CD4-positive, CD25-positive, alpha-beta regulatory T cell (primary cell): ENCODE measurements around the gene IGFL4. TPM values are rescaled to one million over a fixed set of nuclear protein-coding genes. Genes with fewer than 3 reads are reported as not detected.

Source experiments
- ATAC-seq, 2 donors: fragments of 150-1000 bp; cut with Tn5 transposase; one replicate each; pipeline ENCODE4 v1.10.0; 2021; ENCODE audit warnings: low read depth in 2 of 2, moderate number of reproducible peaks in 2 of 2, moderate library complexity in 1 of 2
- DNase-seq, 3 donors: peaks; one replicate each; pipeline versions ENCODE4 v3.0.0 to v3.0.0-alpha.2; 2012 to 2022; ENCODE audit warnings: mixed read lengths in 1 of 3
- H3K27ac ChIP-seq: one replicate; pipeline ENCODE4 v1.7.0; 2013; ENCODE audit warnings: mild to moderate bottlenecking, low read length; ENCODE audit not compliant: insufficient read depth, poor library complexity, severe bottlenecking
- H3K27me3 ChIP-seq: one replicate; pipeline ENCODE4 v1.7.0; 2013; ENCODE audit warnings: low read length; ENCODE audit not compliant: control insufficient read depth, insufficient read depth
- H3K36me3 ChIP-seq: one replicate; pipeline ENCODE4 v1.7.0; 2013; ENCODE audit warnings: mild to moderate bottlenecking, low read length, moderate library complexity; ENCODE audit not compliant: control insufficient read depth, insufficient read depth
- H3K4me1 ChIP-seq: 2 replicates; pipeline ENCODE4 v1.7.0; 2013; ENCODE audit warnings: mild to moderate bottlenecking, low read length; ENCODE audit not compliant: insufficient read depth, control insufficient read depth, poor library complexity, severe bottlenecking
- H3K4me3 ChIP-seq: one replicate; pipeline ENCODE4 v1.7.0; 2013; ENCODE audit warnings: low read depth, mild to moderate bottlenecking, low read length, moderate library complexity
- H3K9me3 ChIP-seq, 2 experiments: 1 replicate in 1 of 2; 2 replicates in 1 of 2; pipeline ENCODE4 v1.7.0; 2013; ENCODE audit warnings: low read length in 2 of 2, mild to moderate bottlenecking in 1 of 2, moderate library complexity in 1 of 2; ENCODE audit not compliant: control insufficient read depth in 2 of 2
- H3K27ac Mint-ChIP-seq, 3 donors: one replicate each; pipeline ENCODE4 v1.8.0; 2020 to 2022; ENCODE audit warnings: mild to moderate bottlenecking in 3 of 3, mixed read lengths in 3 of 3, moderate library complexity in 2 of 3
- H3K27me3 Mint-ChIP-seq: one replicate; pipeline ENCODE4 v1.8.0; 2022; ENCODE audit warnings: mild to moderate bottlenecking, mixed read lengths
- H3K36me3 Mint-ChIP-seq: one replicate; pipeline ENCODE4 v1.8.0; 2020; ENCODE audit warnings: mixed read lengths
- H3K4me1 Mint-ChIP-seq, 4 donors: one replicate each; pipeline ENCODE4 v1.8.0; 2020 to 2022; ENCODE audit warnings: mixed read lengths in 4 of 4, mild to moderate bottlenecking in 1 of 4
- H3K4me3 Mint-ChIP-seq, 4 donors: one replicate each; pipeline ENCODE4 v1.8.0; 2020 to 2022; ENCODE audit warnings: mild to moderate bottlenecking in 4 of 4, mixed read lengths in 4 of 4, moderate library complexity in 3 of 4
- H3K9me3 Mint-ChIP-seq, 7 donors: one replicate each; pipeline ENCODE4 v1.8.0; 2020 to 2022; ENCODE audit warnings: mixed read lengths in 7 of 7, mild to moderate bottlenecking in 3 of 7, moderate library complexity in 2 of 7
- polyA plus RNA-seq, 4 donors: library from polyadenylated mRNA; unstranded; fragments of 300-500 nt; fragmentation: Illumina TruSeq; gene quantifications; one replicate each; pipeline ENCODE4 v1.2.3, GENCODE V29; 2021
- total RNA-seq: library from RNA; stranded (reverse); gene quantifications from one replicate; pipeline ENCODE4 v1.2.3, GENCODE V29; 2022

The IGFL4 gene
- total and polyA plus RNA-seq, 5 donors from 2014 or later: not detected

GRCh38 chr19:46009530-46010510 lies 31.0 kb downstream of the IGFL4 start:
- Histone ChIP-seq H3K9me3 (no peaks in the 10 kb centered on the region), H3K4me3 (no peak overlapping the region), H3K27me3 (peaks cover 5% of the 10 kb centered on the region), H3K4me1 (peaks cover 2% of the 10 kb centered on the region), H3K27ac (no peak overlapping the region), H3K36me3 (peaks cover 5% of the 10 kb centered on the region)
- peaks cover 4% of the 10 kb centered on the region for H3K27me3 Mint-ChIP-seq
- H3K4me1 Mint-ChIP-seq: peaks cover 0 to 10% (median 7%) of the 10 kb centered on the region in 4 donors
- peaks cover 0 to 2% (median 0%) of the 10 kb centered on the region in 7 donors for H3K9me3 Mint-ChIP-seq
- peak overlapping the region in 1 of 4 donors; percentile 39 for H3K4me3 Mint-ChIP-seq
- H3K36me3 Mint-ChIP-seq: peaks cover 12% of the 10 kb centered on the region
- ATAC-seq (peak; percentile 60 to 70), DNase-seq (peak; percentile 49 to 76 (median 59))
- no peak overlapping the region for H3K27ac Mint-ChIP-seq

GRCh38 chr19:46006411-46006810 lies 34.4 kb downstream of the IGFL4 start:
- H3K36me3 Mint-ChIP-seq: peaks cover 12% of the 10 kb centered on the region
- Histone ChIP-seq H3K4me3 (no peak overlapping the region), H3K27me3 (no peaks in the 10 kb centered on the region), H3K9me3 (no peaks in the 10 kb centered on the region), H3K36me3 (peaks cover 8% of the 10 kb centered on the region), H3K4me1 (peaks cover under 1% of the 10 kb centered on the region), H3K27ac (no peak overlapping the region)
- no peaks in the 10 kb centered on the region for H3K27me3 Mint-ChIP-seq
- DNase-seq (no peak), ATAC-seq (no peak)
- peaks cover 0 to 8% (median 5%) of the 10 kb centered on the region in 4 donors for H3K4me1 Mint-ChIP-seq
- H3K9me3 Mint-ChIP-seq: peaks cover 0 to 2% (median 0%) of the 10 kb centered on the region in 7 donors
- no peak overlapping the region for H3K27ac Mint-ChIP-seq
- no peak overlapping the region for H3K4me3 Mint-ChIP-seq

GRCh38 chr19:46002678-46003275 lies 38.0 kb downstream of the IGFL4 start:
- Mint-ChIP-seq H3K9me3 (peaks cover 0 to 1% (median 0%) of the 10 kb centered on the region in 7 donors), H3K4me1 (peaks cover 0 to 34% (median 23%) of the 10 kb centered on the region in 4 donors), H3K36me3 (peaks cover 4% of the 10 kb centered on the region), H3K4me3 (no peak overlapping the region), H3K27me3 (no peaks in the 10 kb centered on the region), H3K27ac (no peak overlapping the region)
- peaks cover 18% of the 10 kb centered on the region for H3K4me1 ChIP-seq
- peaks cover 8% of the 10 kb centered on the region for H3K36me3 ChIP-seq
- ATAC-seq: no peak
- no peak overlapping the region for H3K4me3 ChIP-seq
- no peak overlapping the region for H3K27ac ChIP-seq
- no peaks in the 10 kb centered on the region for H3K9me3 ChIP-seq
- no peak for DNase-seq
- no peaks in the 10 kb centered on the region for H3K27me3 ChIP-seq

- H3K36me3 ChIP-seq: peaks cover 3% of the 10 kb centered on the region
- no peak overlapping the region for H3K4me3 ChIP-seq
- H3K4me1 ChIP-seq: peaks cover 24% of the 10 kb centered on the region
- Mint-ChIP-seq H3K27ac (peak overlapping the region in 2 of 3 donors; percentile 51 to 68), H3K9me3 (no peaks in the 10 kb centered on the region), H3K27me3 (no peaks in the 10 kb centered on the region), H3K4me3 (peak overlapping the region; percentile 80 to 91 (median 86)), H3K36me3 (peaks cover 11% of the 10 kb centered on the region), H3K4me1 (peaks cover 0 to 37% (median 26%) of the 10 kb centered on the region in 4 donors)
- H3K9me3 ChIP-seq: no peaks in the 10 kb centered on the region
- no peaks in the 10 kb centered on the region for H3K27me3 ChIP-seq
- ATAC-seq (peak; percentile 92 to 97), DNase-seq (peak; percentile 68 to 88 (median 71))
- H3K27ac ChIP-seq: no peak overlapping the region
Measured at GRCh38 chr19:46000491-46001246, 40.1 kb downstream of the IGFL4 start.

GRCh38 chr19:45999653-46000121 lies 41.1 kb downstream of the IGFL4 start:
- Histone ChIP-seq H3K4me3 (no peak overlapping the region), H3K27me3 (no peaks in the 10 kb centered on the region), H3K27ac (no peak overlapping the region), H3K4me1 (peaks cover 31% of the 10 kb centered on the region), H3K9me3 (no peaks in the 10 kb centered on the region), H3K36me3 (peaks cover 3% of the 10 kb centered on the region)
- no peak for ATAC-seq
- Mint-ChIP-seq H3K36me3 (peaks cover 7% of the 10 kb centered on the region), H3K27me3 (no peaks in the 10 kb centered on the region), H3K4me3 (peak overlapping the region in 3 of 4 donors; percentile 45 to 83 (median 76)), H3K9me3 (no peaks in the 10 kb centered on the region), H3K27ac (peak overlapping the region in 1 of 3 donors; percentile 81), H3K4me1 (peaks cover 0 to 37% (median 26%) of the 10 kb centered on the region in 4 donors)
- DNase-seq: no peak

- Mint-ChIP-seq H3K27ac (no peak overlapping the region), H3K9me3 (no peaks in the 10 kb centered on the region), H3K27me3 (no peaks in the 10 kb centered on the region), H3K36me3 (peaks cover 7% of the 10 kb centered on the region), H3K4me3 (peak overlapping the region in 3 of 4 donors; percentile 2 to 83 (median 58)), H3K4me1 (peaks cover 0 to 37% (median 26%) of the 10 kb centered on the region in 4 donors)
- DNase-seq (no peak), ATAC-seq (no peak)
- Histone ChIP-seq H3K27me3 (no peaks in the 10 kb centered on the region), H3K9me3 (no peaks in the 10 kb centered on the region), H3K36me3 (peaks cover 3% of the 10 kb centered on the region), H3K27ac (no peak overlapping the region), H3K4me1 (peaks cover 35% of the 10 kb centered on the region), H3K4me3 (no peak overlapping the region)
Measured at GRCh38 chr19:45998834-45999233, 42.0 kb downstream of the IGFL4 start.

GRCh38 chr19:45996933-45997332 lies 43.9 kb downstream of the IGFL4 start:
- Mint-ChIP-seq H3K9me3 (no peaks in the 10 kb centered on the region), H3K4me1 (peaks cover 0 to 37% (median 26%) of the 10 kb centered on the region in 4 donors), H3K36me3 (peaks cover 7% of the 10 kb centered on the region), H3K4me3 (peak overlapping the region in 1 of 4 donors; percentile 59), H3K27ac (no peak overlapping the region), H3K27me3 (no peaks in the 10 kb centered on the region)
- ATAC-seq: no peak
- H3K27me3 ChIP-seq: no peaks in the 10 kb centered on the region
- no peaks in the 10 kb centered on the region for H3K9me3 ChIP-seq
- H3K36me3 ChIP-seq: no peaks in the 10 kb centered on the region
- DNase-seq: no peak
- H3K27ac ChIP-seq: no peak overlapping the region
- no peak overlapping the region for H3K4me3 ChIP-seq
- peaks cover 35% of the 10 kb centered on the region for H3K4me1 ChIP-seq
